Measurements from ENCODE around the gene AGMO.
"Not testable (repeated sequence)": the region's sequence is repeated elsewhere in the genome, so short reads cannot be mapped to it uniquely, and the experiment has no call there.

The AGMO gene

GRCh38 chr7:15558756-15559155 lies 3.1 kb downstream of the AGMO start:
- DNase-seq: peak; percentile 43

DNA sequence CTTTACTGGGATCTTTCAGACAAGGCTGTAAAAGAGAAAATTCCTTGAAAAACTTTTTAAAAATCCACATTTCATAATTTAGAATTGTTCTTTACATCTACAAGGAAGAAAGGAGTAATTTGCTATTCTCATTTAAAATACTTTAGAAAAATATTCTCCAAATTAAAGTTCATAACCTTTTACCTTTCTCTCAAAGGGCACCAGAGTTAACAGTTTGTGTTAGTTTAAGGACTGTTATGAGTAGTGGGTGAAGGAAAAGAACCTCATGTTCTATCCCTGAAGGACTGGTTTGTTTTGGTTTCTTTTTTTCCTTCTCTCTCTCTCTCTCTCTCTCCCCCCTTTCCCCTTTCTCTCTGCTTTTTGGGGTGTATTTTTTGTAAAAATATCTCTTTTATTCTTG lies 4.1 kb downstream of the AGMO start:
- DNase-seq: no peak

- DNase-seq: peak; percentile 31
These were observed 4.6 kb downstream of the AGMO start for GRCh38 chr7:15557186-15557585.

DNA sequence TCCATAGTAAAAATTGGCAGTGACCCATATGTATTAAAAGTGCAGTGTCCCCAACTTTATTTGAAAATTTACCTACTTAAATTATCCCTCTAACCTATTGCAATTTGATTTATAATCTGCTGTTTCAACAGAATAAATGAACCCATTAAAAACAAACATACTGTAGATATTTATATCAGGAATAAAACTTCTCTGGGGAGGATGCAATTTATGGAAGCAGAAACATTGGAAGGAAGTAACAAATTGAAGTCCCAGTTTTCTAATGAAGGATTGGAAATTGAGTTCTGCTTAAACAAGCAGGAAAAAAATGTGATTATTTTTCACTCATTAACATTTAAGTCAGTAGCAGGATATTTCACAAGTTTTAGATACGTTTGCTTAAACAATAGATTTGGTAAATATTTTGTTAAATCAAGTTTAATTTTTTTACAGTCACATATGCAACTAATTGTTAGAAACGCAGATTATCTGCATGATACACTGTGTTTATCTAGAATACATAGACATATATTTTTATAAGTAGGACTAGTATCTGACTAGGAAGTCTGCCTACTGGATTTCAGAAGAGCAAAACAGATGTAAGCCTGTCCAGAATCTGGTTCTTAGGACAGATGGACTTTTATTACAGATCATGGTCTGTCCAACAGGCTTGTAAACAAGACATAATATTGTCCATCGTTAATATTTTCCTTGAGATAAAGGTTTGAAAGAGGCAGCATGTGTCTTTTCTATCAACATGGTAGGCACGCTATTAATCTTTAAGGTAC lies 5.3 kb downstream of the AGMO start:
- DNase-seq: peak; percentile 36

DNA sequence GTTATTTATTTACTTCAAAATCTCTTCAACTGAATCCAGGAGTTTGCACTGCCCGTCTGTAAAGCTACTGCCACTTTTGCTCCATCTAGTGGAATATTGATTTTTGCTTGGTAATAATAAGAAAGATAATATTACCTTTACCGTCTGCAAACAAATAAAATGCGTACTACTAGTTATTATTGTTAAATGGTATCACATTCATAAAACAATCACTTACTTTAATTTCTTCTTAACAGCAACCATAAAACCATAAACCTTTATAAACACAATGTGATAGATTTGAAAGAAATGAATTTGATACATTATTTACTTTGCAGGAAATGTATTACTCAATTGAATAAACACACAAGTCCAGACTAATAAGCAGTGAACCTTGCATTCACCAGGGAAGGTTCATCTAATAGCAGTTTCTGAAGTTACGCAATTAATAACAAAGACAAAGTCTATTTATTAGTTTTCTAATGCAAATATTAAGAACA lies 6.4 kb downstream of the AGMO start:
- DNase-seq: peak; percentile 44

- no peak for DNase-seq
These were observed 7.1 kb downstream of the AGMO start for GRCh38 chr7:15554744-15555143.

- DNase-seq: no peak
These were observed 7.7 kb downstream of the AGMO start for GRCh38 chr7:15554081-15554480.

DNA sequence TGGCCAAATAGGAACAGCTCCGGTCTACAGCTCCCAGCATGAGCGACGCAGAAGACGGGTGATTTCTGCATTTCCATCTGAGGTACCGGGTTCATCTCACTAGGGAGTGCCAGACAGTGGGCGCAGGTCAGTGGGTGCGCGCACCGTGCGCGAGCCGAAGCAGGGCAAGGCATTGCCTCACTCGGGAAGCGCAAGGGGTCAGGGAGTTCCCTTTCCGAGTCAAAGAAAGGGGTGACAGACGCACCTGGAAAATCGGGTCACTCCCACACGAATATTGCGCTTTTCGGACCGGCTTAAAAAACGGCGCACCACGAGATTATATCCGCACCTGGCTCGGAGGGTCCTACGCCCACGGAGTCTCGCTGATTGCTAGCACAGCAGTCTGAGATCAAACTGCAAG lies 14.5 kb downstream of the AGMO start:
- not testable (repeated sequence) for DNase-seq

- no peak for DNase-seq
These were observed 15.5 kb downstream of the AGMO start for GRCh38 chr7:15546272-15546792.

DNA sequence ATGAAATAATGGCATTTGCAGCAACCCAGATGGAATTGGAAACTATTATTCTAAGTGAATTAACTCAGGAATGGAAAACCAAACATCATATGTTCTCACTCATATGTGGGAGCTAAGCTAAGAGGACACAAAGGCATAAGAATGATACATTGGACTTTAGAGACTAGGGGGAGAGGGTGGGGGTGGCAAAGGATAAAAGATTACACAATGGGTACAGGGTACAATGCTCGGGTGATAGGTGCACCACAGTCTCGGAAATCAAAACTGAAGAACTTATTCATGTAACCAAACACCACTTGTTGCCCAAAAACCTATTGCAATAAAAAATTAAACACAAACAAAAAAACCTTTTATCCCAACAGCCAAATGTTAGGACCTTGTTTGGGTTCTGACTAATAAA lies 17.8 kb downstream of the AGMO start:
- no peak for DNase-seq

GRCh38 chr7:15543256-15543655 lies 18.6 kb downstream of the AGMO start:
- no peak for DNase-seq

GRCh38 chr7:15527648-15528047 lies 34.2 kb downstream of the AGMO start:
- no peak for DNase-seq

DNA sequence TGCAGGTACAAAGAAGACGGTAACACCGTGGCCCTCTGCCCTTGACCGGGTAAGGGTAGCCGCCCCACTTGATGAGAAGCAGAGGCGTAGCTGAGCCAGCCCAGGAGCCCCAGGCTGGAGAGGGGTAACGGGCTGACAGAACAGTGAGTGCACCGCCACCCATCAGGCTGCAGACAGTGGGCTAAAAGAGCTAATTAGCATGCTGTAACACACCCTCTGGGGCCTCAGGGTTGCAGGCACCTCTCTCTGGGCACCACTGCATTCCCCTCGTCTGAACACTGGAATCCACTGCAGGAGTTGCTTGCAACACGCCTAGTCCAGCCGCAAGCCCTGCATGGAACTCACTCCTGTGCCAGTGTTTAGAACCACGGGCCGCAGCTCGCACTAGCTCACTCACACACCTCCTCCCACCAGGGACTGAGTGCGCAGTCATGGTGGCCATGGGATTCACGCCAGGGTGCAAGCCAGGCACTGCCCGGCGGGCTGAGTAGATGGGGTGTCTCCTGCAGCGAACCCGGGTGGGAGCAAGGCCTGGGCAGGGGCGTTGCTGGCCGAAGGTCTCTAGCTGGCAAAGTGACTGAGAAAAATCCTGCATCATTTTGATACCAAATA lies 36.1 kb downstream of the AGMO start:
- no peak for DNase-seq

- no peak for DNase-seq
These were observed 37.7 kb downstream of the AGMO start for GRCh38 chr7:15524077-15524476.

DNA sequence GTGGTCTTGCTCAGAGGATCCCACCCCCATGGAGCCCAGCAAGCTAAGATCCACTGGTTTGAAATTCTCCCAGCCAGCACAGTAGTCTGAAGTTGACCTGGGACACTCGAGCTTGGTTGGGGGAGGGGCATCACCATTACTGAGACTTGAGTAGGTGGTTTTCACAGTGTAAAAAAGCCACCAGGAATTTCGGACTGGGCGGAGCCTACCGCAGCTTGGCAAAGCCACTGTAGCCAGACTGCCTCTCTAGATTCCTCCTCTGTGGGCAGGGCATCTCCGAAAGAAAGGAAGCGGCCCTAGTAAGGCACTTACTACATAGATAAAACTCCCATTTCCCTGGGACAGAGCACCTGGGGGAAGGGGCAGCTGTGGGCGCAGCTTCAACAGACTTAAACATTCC lies 44.0 kb downstream of the AGMO start:
- not testable (repeated sequence) for DNase-seq

DNA sequence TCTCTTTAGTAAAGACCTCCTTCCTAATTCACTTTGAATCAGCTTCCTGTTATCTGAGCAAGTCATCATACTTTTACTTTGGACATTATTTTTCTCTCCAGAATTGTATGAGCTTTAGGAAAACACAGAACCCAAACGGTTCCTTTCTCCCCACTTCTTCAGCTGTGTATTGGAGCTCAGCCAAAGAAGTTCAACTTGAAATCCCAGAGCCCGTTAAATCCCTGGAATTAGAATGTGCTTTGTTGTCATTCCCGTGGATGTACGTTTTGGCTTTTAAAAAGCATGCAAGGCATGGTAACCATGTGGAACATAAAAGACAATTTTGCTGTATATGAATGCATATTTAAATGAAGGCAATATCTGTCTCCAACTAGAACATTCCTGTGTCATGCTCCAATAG lies 46.6 kb downstream of the AGMO start:
- no peak for DNase-seq

DNA sequence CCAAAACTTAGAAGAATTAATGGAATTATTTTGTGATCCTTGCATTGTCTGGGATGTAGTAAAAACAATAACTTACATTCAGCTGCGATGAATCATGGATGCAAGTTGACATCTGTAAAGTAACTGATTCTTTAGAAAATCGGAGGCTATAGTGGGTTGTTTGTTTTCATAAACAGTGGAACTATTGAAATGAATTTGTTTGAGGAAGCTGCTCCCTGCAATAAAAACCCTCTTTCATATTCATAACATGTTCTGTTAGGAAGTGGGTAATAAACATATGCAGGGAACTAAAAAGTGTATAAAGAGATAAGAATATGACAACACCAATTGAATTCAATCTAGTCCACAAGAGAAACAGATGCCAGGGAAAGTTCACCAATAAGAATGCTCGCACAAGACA lies 53.6 kb downstream of the AGMO start:
- DNase-seq: no peak

GRCh38 chr7:15507708-15508107 lies 54.1 kb downstream of the AGMO start:
- DNase-seq: no peak

GRCh38 chr7:15507171-15507570 lies 54.6 kb downstream of the AGMO start:
- no peak for DNase-seq

DNA sequence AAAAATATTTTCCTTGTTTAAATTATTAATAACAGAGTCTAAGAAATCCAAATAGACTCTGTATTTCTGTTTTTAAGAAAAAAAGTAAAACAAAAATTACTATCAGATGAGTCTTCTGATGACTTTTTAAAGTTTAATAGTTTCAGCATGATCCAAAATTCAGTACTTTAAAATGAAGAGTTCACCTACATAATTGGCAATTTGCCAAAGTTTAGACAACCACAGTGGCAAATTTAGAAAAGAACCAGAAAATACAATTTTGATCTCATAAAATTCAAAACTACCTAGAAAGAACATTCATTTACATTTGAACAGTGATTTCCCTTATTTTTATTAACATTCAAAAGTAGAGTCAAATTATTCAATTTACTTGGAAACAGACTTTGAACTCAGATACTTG lies 56.1 kb downstream of the AGMO start:
- no peak for DNase-seq

DNA sequence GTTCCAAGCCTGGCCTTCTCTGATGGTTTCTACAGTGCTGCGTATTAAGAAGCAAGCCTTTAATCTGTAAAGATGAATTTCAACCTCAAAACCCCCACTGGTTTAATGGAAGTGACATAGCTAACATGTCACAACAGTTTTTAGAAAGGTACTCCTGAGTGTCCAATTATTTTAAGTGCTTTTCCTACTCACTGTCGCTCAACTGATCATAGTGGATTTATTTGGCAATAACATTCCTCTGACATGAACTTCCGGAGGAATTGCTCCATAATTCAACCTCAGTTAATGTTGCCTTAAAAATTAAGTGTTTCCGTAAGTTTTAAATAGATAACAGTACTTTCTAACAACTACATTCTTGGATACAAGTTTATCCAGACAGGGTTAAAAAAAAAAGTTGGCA lies 57.5 kb downstream of the AGMO start:
- DNase-seq: no peak

GRCh38 chr7:15503603-15504290 lies 58.1 kb downstream of the AGMO start:
- DNase-seq: no peak

DNA sequence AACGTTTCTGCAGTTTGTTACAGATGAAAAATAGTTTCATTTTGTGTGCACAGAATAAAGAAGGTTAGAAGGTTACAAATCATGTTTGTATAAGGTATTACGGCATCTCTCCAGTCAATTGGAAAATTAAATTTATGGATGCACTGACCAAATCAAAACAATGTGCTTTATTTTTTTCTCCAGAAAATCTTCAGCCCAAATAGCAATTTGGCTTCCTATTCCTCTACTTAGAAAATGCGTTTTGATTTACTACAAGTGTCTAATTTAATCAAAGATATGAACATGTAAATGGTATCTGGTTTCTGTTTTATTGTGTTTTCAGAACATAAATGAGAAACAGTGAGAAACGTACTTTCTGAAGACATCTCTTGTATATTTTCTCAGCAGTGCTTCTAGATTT lies 63.4 kb downstream of the AGMO start:
- no peak for DNase-seq

GRCh38 chr7:15495170-15495569 lies 66.6 kb downstream of the AGMO start:
- DNase-seq: no peak
